ENCODE measurements around the gene SLC5A4.

SLC5A4 gene

DNA sequence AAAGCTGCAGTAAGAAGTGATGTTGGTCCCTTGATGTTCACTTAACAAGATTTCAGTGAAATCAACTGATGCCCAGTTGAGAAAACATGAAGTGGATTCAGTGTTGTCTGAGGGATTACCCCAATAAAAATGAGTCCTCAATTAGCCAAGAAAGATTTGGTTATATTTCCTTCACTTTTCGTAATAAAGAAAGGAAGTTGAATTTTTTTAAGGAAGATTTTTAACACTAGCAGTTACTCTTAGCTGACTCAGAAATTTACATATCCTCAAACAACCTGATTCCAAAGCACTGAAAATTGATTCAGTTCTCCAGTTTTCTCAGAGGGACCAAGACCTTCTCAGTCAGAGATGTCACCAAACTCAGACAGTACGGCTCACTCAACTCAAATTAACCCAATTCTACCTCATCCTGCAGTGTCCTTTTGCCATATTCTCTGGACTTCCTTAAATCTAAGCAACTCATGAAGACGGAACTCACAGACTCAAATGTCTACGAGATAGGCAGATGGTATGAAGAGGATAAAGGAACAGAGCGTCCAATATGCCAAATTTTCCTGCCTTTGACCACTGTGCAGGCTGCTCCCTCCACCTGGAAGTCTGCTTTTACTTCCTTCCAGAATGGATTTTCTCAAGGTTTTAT, 22.8 kb downstream of the SLC5A4 start:
- no peak for DNase-seq

DNA sequence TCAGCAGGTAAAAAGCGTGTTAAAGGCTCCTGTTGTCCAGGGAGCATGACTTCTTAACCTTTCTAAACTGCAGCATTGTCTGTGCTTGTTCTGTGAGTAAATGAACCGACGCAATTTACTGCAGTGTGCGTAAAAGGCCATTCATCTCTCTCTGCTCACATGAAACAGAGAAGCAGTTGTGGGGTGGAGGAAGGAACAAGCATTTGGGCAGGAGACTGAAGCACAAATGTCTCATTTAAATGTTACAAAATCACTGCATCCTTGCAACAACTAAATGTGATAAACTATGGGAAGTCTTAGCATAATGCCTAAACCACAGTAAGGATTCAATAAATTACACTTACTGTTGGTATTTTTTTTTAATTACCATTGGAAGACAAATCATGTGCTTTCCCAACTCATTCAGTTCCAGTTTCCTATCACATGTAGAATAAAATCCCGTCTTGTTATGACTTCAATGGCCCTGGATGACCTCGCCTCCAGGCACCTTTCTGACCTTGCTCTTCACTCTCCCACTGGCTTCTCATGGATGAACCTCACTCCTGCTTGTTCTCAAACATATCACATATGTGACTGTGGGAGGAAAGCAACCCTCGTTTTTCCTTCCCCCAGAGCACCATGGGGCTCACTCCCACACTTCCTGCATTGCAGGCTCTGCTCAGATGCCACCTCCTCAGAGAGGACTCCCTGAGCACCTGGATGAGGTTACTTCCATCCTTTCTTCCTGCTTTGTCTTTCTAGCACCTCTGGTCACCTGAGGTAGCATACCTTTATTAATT, 28.6 kb downstream of the SLC5A4 start:
- no peak for DNase-seq

DNA sequence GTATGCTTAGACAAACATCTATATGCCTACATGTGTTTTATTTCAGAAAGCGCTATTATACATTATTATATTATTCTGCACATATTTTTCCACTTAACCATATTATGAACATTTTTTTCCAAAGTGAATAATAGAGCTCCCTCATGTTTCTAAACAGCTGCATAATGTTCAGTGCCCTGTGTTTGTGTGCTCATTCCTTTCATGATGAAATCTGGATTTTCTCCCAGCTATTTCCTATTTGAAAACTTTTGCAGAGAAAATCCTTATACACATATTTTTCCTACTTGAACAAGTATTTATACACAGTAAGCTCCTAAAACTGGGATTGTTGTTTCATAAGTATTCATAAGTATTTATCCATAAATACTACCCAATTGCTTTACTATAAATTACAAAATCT, 32.2 kb downstream of the SLC5A4 start:
- DNase-seq, result no peak

GRCh38 chr22:32219026-32219425, 36.1 kb downstream of the SLC5A4 start:
- DNase-seq, result no peak

GRCh38 chr22:32218470-32218869, 36.7 kb downstream of the SLC5A4 start:
- no peak for DNase-seq

DNA sequence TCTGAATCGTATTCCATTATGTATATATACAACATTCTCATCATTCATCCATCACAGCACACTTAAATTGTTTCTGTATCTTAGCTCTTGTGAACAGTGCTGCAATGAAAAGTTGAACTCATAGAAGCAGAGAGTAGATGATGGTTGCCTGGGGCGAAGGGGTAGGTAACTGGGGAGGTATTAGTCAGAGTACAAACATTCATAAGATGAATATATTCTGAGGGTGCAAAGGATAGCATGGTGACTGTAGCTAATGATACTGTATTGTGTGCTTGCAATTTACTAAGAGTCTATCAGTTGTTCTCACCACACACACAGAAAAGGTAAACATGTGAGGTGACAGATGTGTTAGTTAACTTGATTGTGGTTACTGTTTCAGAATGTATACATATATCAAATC, 37.7 kb downstream of the SLC5A4 start:
- DNase-seq, result no peak

GRCh38 chr22:32216911-32217310, 38.2 kb downstream of the SLC5A4 start:
- no peak for DNase-seq

GRCh38 chr22:32211011-32211410, 44.1 kb downstream of the SLC5A4 start:
- no peak for DNase-seq

GRCh38 chr22:32208681-32209080, 46.5 kb downstream of the SLC5A4 start:
- DNase-seq, result no peak

- no peak for DNase-seq
Measured at GRCh38 chr22:32207971-32208480, 47.1 kb downstream of the SLC5A4 start.

- DNase-seq, result peak; percentile 3
Measured at GRCh38 chr22:32206774-32207758, 48.1 kb downstream of the SLC5A4 start.

GRCh38 chr22:32205974-32206773, 49.0 kb downstream of the SLC5A4 start:
- no peak for DNase-seq

GRCh38 chr22:32204856-32205722, 50.1 kb downstream of the SLC5A4 start, which contains the start of gene RFPL2:
Gene RFPL2 (minus strand): TSS chr22:32205073. CDS start chr22:32202451, 2,622 bp downstream.
- DNase-seq, result peak; percentile 35

GRCh38 chr22:32204040-32204855, 50.9 kb downstream of the SLC5A4 start:
- DNase-seq, result no peak

DNA sequence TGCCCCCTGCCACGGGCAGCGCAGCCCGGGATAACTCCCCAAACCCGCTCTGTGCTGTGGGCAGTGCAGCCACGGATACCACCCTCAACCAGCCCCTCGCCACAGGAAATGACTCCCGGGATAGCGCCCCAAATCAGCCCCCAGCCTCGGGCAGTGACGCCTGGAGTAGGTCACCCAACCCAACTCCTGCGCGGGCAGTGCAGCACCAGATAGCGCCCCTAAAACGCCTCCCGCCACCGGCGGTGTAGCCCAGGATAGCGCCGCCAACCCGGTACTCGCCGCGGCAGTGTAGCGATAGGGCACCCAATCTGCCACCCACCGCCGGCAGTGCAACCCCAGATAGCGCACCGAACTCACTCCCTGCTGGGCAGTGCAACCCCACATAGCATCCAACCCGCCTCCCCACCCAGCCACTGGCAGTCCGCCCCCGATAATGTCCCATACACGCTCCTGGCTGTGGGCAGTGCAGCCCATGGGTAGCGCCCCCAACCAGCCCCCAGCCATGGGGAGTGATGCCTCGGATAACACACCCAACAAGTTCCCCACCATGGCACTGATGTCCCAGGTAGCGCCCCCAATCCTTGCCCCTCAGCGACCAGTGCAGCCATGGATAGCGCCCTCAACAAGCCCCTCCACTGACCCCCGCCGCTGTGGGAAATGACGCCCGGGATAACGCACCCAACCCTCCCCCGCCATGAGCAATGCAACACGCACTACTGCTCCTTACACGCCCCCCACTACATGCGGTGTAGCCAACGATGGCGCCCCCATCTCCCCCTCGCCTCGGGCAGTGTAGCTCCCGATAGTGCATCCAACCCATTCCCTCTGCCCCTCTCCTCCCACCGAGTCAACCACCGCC, 51.7 kb downstream of the SLC5A4 start:
- no peak for DNase-seq

DNA sequence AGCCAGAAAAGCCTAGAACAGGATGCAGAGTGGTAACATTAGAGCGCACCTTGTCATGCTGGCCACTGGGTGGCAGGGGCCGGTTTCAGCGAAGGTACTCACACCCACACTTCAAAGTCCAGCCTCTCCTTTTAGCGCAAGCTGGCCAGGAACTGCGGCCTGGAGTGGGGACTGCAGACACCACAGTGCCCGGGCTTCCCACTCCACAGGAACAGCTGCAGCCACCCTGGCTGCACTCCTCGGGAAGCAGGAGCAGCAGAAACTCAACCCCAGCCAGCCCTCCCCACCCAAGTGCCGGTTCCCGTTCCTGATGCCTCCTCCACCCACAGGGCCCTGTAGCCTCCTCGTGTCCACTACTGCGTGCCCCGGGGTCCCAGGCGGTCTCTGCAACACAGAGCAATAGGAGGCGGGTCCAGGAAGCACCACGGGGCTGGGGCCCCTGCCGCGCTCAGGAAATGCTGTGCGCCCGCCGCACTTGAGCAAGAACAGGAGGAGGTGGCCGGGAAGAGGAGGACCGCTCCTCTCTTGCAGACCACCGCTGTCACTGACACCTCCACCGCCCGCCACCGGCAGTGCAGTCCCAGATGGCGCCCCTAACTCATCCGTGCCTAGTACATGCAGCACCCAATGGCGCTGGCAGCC, 52.5 kb downstream of the SLC5A4 start:
- DNase-seq, result peak; percentile 6

GRCh38 chr22:32202161-32202538, 53.0 kb downstream of the SLC5A4 start:
- no peak for DNase-seq

DNA sequence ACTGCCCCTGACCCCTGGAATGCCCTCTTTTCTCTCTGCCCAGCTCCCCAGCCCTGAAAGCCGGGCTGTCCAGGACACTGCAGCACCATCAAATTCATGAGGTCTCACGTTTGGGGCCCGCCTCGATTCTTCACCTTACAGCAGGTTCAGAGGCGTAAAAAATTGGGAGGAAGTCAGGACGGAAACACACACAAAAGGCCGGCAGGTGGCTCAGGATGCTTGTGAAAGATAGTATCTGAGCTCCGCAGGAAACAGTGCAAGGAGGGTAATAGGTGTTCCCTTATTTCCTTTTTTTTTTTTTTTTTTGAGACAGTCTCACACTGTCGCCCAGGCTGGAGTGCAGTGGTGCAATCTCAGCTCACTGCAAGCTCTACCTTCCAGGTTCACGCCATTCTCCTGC, 54.4 kb downstream of the SLC5A4 start:
- DNase-seq, result no peak

Measured in fibroblast of skin of abdomen (primary cell).